Activated CD8-positive, alpha-beta memory T cell treated with anti-CD3 and anti-CD28 coated beads, Interleukin-2, amount 10 ng/mL, durations not matched to agents 7 days and 5 days (primary cell): ENCODE results near the gene POFUT2. TPM values are rescaled to one million over a fixed set of nuclear protein-coding genes. Genes with fewer than 3 reads are reported as not detected.

Source experiments
- ATAC-seq: fragments of 150-1000 bp; cut with Tn5 transposase; one replicate; pipeline ENCODE4 v1.10.0; 2021; ENCODE audit warnings: moderate library complexity
- CTCF ChIA-PET: fragments of 350-600 bp; sonication (Branson Sonifier 250); formaldehyde crosslinking; loops from one replicate; lab custom pipeline; 2021; ENCODE audit warnings: antibody characterized with exemption; lab: Charles Lee
- DNase-seq: peaks from one replicate; pipeline ENCODE4 v3.0.0-alpha.2; 2020
- H3K27ac Mint-ChIP-seq: one replicate; pipeline ENCODE4 v1.8.0; 2021; ENCODE audit warnings: mild to moderate bottlenecking, mixed read lengths
- H3K27me3 Mint-ChIP-seq: one replicate; pipeline ENCODE4 v1.8.0; 2021; ENCODE audit warnings: mixed read lengths
- H3K36me3 Mint-ChIP-seq: one replicate; pipeline ENCODE4 v1.8.0; 2021; ENCODE audit warnings: mild to moderate bottlenecking, mixed read lengths
- H3K4me1 Mint-ChIP-seq: one replicate; pipeline ENCODE4 v1.8.0; 2021; ENCODE audit warnings: mixed read lengths
- H3K4me3 Mint-ChIP-seq: one replicate; pipeline ENCODE4 v1.8.0; 2021; ENCODE audit warnings: mild to moderate bottlenecking, moderate library complexity, mixed read lengths
- H3K9me3 Mint-ChIP-seq: one replicate; pipeline ENCODE4 v1.8.0; 2022; ENCODE audit warnings: low read depth, mixed read lengths
- total RNA-seq, 2 experiments: library from RNA; stranded (reverse); gene quantifications; one replicate each; pipeline ENCODE4 v1.2.3, GENCODE V29; 2021

POFUT2 gene
- total RNA-seq, 2 experiments from 2014 or later = 16.4 to 19.5 TPM

DNA sequence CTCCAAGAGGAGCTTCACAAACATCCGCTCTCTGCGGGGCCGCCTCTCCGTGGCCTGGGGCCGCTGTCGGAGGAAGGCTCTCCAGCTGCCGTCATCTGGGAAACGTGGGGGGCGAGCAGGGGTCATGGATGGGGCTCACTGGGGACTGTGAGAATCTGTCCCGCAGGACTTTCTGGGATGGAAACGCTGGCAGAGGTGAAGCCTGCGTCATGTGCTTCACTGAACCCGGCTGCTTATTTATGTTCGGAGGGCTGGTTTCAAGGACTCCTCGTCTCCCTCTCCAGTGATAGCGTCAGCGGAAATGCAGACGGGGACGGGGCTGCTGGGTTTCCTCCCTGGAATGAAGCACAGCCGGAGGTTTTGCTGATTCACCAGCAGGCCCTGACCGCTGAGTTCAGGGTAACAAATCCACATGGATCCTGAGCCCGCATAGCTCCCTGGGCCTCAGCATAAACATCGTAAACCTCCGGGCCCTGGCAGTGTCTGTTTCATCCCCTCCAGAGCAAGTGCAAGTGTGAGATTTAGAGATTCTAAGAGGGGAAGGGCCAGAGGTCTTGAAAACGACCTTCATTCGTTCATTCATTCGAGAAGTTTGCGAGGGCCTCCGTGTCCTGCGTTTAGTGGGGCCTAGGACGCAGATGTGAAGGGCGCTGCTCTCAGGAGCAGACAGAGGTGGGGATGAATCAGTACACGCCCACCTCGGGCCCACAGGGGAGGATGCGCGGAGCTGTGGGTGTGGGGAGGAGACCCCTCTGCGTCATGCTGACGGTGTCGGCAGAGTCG is 7.0 kb upstream of the POFUT2 start:
- Mint-ChIP-seq H3K27ac (no peak overlapping the region), H3K4me3 (no peak overlapping the region), H3K36me3 (no peaks in the 10 kb centered on the region), H3K27me3 (peaks cover 5% of the 10 kb centered on the region), H3K4me1 (peaks cover 13% of the 10 kb centered on the region), H3K9me3 (no peaks in the 10 kb centered on the region)
- CTCF ChIA-PET = interaction anchor here (0.8 kb wide), 1 partner anchor 146 kb away, joined by 3 read pairs; no protein-coding TSS in a partner anchor
- no peak for ATAC-seq
- peak; percentile 37 for DNase-seq

DNA sequence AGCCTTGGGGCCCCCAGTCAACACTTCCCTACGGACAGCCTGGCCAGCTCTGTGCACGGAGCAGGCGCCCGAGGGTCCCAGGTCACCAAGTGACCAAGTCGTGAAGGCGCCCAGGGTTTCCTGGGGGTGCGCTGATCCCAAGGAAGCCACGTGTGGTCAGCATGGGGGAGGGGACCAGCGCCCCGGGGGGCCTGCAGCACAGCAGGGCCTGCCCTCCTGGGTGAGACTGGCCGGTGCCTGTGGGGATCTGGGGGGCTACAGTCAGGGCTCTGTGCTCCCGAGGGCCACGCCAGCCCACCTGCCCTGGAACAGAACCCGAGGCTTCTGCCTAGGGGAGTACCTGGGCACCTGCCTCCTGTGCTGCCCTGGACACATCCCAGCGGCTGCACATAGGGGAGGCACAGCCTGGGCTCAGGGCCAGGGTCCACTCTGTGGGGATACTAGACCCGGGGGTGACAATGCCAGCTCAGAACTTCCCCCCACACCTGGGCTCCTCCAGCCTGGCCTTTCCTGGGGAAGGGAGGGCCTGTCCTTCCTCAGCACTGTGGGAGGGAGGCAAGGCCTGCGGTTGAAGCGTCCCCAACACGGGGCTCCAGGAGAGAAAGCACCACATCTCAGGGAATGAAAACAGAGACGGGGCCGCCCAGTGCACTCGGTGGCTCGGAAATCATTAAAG is 6.2 kb upstream of the POFUT2 start:
- Mint-ChIP-seq H3K4me1 (peaks cover 13% of the 10 kb centered on the region), H3K36me3 (no peaks in the 10 kb centered on the region), H3K27ac (no peak overlapping the region), H3K4me3 (no peak overlapping the region), H3K27me3 (peaks cover 5% of the 10 kb centered on the region), H3K9me3 (no peaks in the 10 kb centered on the region)
- DNase-seq = peak; percentile 37
- ATAC-seq = no peak
- CTCF ChIA-PET = interaction anchor here (0.8 to 2.1 kb wide), 5 partner anchors 15 to 156 kb away, joined by 3 to 21 read pairs (median 15); no protein-coding TSS in a partner anchor

DNA sequence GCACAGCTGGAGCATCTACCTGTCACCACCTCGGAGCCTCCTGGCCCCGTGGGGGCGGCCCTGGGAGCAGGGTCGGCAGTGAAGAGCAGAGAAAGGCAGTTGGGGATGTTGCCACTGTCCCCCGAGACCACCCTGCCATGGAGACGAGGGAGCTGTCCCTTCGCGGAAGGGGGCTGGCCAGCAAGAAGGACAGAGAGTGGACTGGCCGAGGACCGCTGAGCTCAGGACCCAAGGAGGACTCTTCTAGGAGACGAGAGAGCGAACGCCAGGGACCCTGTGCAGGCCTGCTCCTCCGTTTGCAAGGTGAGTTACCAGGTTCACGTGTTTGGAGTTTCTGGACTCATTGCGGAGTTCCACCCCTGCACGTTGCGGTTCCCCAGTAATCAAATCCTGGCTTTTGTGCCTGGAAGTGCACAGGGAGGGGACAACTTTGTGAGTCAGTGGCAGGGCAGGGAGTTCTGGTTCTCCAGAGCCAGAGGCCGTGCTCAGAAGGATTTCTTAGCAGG is 5.6 kb upstream of the POFUT2 start:
- no peaks in the 10 kb centered on the region for H3K36me3 Mint-ChIP-seq
- DNase-seq (no peak), ATAC-seq (no peak)
- H3K27ac Mint-ChIP-seq = no peak overlapping the region
- CTCF ChIA-PET = interaction anchor here (0.7 to 2.1 kb wide), 9 partner anchors 15 to 526 kb away, joined by 3 to 21 read pairs (median 8); no protein-coding TSS in a partner anchor
- peaks cover 13% of the 10 kb centered on the region for H3K4me1 Mint-ChIP-seq
- H3K27me3 Mint-ChIP-seq = peaks cover 4% of the 10 kb centered on the region
- H3K4me3 Mint-ChIP-seq = no peak overlapping the region
- no peaks in the 10 kb centered on the region for H3K9me3 Mint-ChIP-seq

DNA sequence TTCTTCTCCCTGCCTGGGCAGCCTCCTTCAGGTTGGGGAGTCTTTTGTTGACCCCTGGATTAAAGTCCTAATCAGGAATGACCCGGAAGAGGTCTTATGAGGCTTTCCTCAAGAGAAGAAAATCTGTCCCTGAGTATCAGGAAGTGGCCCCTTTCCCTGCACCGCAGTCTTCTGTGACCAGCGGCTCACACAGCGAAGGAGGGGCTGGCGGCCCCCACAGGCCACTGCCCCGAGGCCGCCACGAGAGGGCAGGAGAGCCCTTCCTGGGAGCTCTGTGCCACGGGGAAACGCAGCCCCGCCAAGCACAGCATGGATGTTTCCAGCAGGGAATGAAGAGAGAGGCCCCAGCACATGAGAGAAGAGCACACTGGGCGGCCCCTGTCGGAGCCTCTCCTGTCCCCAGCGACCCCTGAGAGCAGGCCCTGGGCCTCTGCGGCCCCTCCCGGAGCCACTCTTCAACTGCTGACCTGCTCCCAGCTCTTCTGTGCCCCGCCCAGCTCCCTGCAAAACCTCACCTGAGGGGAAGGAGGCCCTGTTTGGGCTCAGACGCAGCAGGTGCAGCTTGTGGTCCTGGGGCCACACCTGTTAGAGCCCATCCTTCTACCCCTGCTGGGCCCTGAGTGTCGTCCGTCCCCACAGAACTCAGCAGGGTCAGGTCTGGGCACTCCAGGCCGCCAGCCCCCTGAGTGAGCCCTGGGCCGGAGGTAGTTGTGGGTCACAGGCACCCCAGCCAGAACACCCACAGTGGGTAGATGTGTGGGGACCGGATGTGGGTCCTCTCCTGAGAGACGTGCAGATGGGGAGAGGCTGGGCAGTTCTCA is 4.9 kb upstream of the POFUT2 start:
- Mint-ChIP-seq H3K27me3 (peaks cover 4% of the 10 kb centered on the region), H3K4me1 (peaks cover 13% of the 10 kb centered on the region), H3K27ac (no peak overlapping the region), H3K36me3 (no peaks in the 10 kb centered on the region), H3K4me3 (no peak overlapping the region), H3K9me3 (no peaks in the 10 kb centered on the region)
- CTCF ChIA-PET = interaction anchor here (0.6 to 2.1 kb wide), 17 partner anchors 9 to 527 kb away, joined by 3 to 21 read pairs (median 3); no protein-coding TSS in a partner anchor
- ATAC-seq (peak; percentile 52), DNase-seq (peak; percentile 78)

DNA sequence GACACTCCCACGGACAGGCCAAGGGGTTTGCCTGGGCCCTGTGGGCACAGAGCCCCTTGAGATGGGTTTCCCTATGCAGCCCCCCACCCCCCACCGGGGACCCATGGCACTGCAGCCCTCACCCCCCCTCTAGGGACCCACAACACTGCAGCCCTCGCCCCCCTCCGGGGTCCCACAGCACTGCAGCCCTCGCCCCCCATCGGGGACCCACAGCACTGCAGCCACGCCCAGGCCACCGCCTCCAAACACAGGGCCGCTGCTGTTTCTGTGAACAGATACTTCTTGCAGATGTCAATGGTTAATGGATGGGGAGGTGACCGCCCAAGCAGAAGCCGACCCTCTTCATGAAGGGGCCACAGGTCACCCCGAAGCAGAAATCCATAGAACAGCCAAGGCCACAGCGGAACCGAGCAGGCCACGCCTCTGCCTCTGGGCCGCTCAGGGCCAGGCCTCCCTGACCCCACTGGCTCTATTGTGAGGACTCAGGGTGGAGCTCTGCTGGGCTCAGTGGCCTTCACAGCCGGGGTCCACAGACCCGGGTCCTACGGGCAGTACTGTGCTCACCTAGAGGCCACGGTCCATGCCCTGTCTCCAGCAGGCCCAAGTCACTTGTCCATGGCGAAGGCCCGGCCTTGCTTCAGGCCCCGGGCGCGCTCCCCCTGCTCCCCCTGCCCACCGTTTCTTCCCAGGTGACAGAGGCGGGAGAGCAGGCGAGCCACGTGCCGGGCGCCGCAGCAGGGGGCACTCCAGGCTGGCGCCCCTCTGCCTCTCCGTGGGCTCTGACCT is 4.1 kb upstream of the POFUT2 start:
- Mint-ChIP-seq H3K36me3 (no peaks in the 10 kb centered on the region), H3K27me3 (peaks cover 4% of the 10 kb centered on the region), H3K4me1 (peaks cover 13% of the 10 kb centered on the region), H3K4me3 (no peak overlapping the region), H3K27ac (no peak overlapping the region), H3K9me3 (no peaks in the 10 kb centered on the region)
- CTCF ChIA-PET = interaction anchor here (0.6 to 2.4 kb wide), 15 partner anchors 10 to 527 kb away, joined by 3 to 21 read pairs (median 4); no protein-coding TSS in a partner anchor
- ATAC-seq (no peak), DNase-seq (peak; percentile 39)

DNA sequence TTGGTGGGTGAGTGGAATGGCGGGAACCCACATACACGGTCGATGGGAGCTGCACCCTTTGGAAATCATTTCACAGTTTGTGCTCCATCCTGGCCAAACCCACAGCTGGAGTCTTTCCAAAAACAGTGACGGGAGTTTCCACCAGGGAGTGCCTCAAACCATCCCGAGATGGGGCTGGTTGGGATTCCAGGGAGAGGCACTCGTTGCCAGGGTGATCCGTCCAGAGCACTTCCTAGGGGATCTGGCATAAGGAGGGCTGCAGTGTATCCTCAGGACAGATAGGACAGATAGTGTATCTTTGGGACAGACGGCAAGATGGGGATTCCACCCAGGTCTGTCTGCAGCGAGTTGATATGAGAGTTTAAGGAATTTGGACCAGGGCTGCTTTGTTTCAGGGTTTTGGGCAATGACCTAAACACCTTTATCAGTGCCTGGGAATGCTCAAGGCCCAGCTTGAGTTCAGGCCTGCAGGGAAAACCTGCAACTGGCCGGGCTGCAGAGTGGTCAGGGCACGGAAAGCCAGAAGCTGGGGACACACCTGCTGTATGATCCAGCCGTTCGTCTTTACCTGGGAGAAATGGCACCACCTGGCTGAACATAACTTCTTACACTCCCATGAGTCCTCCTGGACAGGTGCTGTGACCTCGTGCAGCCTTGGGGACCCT is 3.4 kb upstream of the POFUT2 start:
- H3K4me3 Mint-ChIP-seq = no peak overlapping the region
- H3K9me3 Mint-ChIP-seq = no peaks in the 10 kb centered on the region
- H3K27me3 Mint-ChIP-seq = peaks cover 4% of the 10 kb centered on the region
- CTCF ChIA-PET = interaction anchor here (1.6 to 4.1 kb wide), 7 partner anchors 24 to 154 kb away, joined by 3 to 37 read pairs (median 5); no protein-coding TSS in a partner anchor
- ATAC-seq = no peak
- H3K27ac Mint-ChIP-seq = no peak overlapping the region
- DNase-seq = peak; percentile 40
- peaks cover 15% of the 10 kb centered on the region for H3K4me1 Mint-ChIP-seq
- H3K36me3 Mint-ChIP-seq = no peaks in the 10 kb centered on the region

DNA sequence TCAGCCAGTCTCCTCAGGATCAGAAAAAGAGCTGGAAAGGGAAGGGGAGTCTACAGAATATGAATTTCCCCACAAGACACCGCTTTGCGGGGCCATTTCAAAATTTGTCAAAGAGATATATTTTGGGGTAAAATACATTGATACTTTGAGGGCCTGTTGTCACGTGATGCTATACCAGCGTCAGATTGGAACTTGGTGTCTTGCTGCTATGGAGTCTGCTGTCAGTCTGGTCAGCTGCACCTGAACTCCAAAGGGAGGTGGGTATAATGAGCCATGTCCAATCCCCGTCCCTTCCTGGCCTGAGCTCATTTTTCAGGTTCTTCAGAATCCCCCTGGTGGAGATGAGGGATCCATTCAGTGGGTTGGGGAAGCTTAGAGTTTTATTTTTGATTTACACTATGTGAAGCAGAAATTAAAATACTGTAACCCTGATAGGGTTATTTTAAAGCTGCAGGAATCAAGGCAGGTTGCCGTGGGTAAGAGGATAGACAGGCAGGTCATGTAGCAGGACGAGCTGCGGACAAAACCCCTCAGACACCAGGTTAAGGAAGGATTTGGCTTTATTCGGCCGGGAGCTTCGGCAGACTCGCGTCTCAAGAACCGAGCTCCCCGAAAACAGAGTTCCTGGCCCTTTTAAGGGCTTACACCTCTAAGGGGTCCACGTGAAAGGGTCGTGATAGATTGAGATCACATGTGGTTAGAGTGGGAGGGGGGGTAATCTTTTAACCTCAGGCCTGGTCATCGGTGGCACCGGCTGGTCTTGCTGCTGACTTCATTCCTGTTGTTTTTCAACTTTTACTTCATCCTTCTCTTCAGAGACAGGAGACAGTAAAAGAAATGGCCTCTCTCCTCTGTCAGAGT is 2.2 kb upstream of the POFUT2 start:
- Mint-ChIP-seq H3K36me3 (peaks cover 3% of the 10 kb centered on the region), H3K27me3 (peaks cover 4% of the 10 kb centered on the region), H3K27ac (no peak overlapping the region), H3K4me1 (peaks cover 20% of the 10 kb centered on the region), H3K4me3 (peak overlapping the region; percentile 2), H3K9me3 (no peaks in the 10 kb centered on the region)
- CTCF ChIA-PET = interaction anchor here (0.9 to 4.1 kb wide), 7 partner anchors 19 to 153 kb away, joined by 3 to 37 read pairs (median 5); no protein-coding TSS in a partner anchor
- ATAC-seq (no peak), DNase-seq (peak; percentile 40)

DNA sequence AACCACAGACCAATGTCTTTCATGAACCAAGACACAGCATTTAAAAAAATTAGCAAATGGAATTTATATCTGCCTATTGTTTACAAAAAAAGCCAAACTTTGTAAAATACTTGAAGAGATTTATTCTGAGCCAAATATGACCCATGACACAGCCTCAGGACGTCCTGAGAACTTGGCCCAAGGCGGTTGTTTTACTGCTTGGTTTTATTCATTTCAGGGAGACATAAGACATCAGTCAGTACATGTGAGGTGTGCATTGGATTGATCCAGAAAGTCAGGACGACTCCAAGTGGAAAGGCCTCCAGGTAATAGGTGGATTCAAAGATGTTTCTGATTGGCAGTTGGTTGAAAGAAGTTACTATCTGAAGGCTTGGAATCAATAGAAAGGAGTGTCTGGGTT is 1.4 kb upstream of the POFUT2 start:
- H3K4me1 Mint-ChIP-seq = peaks cover 23% of the 10 kb centered on the region
- CTCF ChIA-PET = interaction anchor here (1.6 to 4.1 kb wide), 6 partner anchors 40 to 152 kb away, joined by 3 to 37 read pairs (median 6); no protein-coding TSS in a partner anchor

DNA sequence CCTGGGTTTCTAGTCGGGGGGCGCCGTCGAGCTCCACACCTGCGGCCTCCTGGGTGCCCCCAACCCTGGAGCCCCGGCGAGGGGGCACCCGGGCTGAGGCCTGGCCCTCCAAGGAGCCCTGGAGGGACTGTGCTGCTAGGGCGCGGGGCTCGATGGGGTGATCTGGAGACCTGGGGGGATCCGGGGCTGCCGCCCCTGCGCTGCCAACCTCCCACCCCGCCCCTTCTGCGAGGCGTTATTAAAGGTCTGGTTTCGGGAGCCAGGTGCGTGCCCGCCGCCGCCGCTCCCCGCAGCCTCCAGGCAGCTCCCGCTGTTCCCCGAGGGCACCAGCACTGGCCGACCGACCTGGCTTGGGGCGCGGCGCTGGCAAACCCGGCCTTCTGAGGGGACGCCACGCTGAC is 746 bp upstream of the POFUT2 start:
- peaks cover 7% of the 10 kb centered on the region for H3K36me3 Mint-ChIP-seq
- CTCF ChIA-PET = interaction anchor here (1.4 to 4.1 kb wide), 4 partner anchors 136 to 152 kb away, joined by 5 to 37 read pairs (median 11); no protein-coding TSS in a partner anchor
- peaks cover 23% of the 10 kb centered on the region for H3K4me1 Mint-ChIP-seq
- H3K4me3 Mint-ChIP-seq = peak overlapping the region; percentile 71
- DNase-seq (peak; percentile 41), ATAC-seq (no peak)
- H3K27ac Mint-ChIP-seq = no peak overlapping the region
- peaks cover 2% of the 10 kb centered on the region for H3K27me3 Mint-ChIP-seq
- no peaks in the 10 kb centered on the region for H3K9me3 Mint-ChIP-seq

More for the DNA sequence above, 1.4 kb upstream of the POFUT2 start:
- DNase-seq (peak; percentile 27), ATAC-seq (no peak)
- Mint-ChIP-seq H3K9me3 (no peaks in the 10 kb centered on the region), H3K27ac (no peak overlapping the region), H3K27me3 (peaks cover 2% of the 10 kb centered on the region), H3K4me3 (peak overlapping the region; percentile 17), H3K36me3 (peaks cover 7% of the 10 kb centered on the region)

DNA sequence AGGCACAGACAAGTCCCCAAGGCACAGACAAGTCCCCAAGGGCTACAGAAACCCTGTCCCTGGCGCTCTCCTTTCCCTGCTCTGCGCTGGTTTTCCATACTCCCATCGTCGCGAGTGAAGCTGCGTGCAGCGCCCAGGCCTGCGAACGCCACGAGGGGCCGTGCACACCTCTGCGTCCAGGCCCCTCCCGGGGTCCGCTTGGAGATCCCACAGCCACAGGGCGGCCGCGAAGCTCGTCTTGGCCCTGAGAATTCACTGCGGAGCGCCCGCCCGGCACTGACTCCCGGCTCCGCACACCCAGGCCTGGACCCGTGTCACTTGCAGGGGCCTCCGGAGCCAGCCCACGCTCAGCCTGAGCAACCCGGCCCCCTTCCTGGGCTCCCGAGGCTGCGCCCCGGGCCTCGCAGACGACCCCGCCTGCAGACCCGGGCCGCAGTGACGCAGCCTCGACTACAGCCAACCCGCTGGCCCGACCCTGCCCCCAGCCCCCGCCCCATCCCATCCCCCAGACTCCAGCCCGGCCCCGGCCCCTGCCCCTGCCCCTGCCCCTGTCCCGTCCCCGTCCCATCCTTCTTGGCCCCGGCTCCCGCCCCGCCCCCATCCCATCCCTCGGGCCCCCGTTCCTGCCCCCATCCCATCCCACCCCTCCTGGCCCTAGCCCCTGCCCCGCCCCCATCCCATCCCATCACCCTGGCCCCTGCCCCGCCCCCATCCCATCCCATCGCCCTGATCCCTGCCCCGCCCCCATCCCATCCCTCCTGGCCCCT is 841 bp downstream of the POFUT2 start:
- H3K27ac Mint-ChIP-seq = no peak overlapping the region
- H3K4me1 Mint-ChIP-seq = peaks cover 11% of the 10 kb centered on the region
- peaks cover 2% of the 10 kb centered on the region for H3K27me3 Mint-ChIP-seq
- CTCF ChIA-PET = interaction anchor here (0.9 to 4.1 kb wide), 5 partner anchors 134 to 155 kb away, joined by 3 to 37 read pairs (median 5); no protein-coding TSS in a partner anchor
- H3K4me3 Mint-ChIP-seq = peak overlapping the region; percentile 41
- no peak for ATAC-seq
- peak; percentile 38 for DNase-seq
- no peaks in the 10 kb centered on the region for H3K9me3 Mint-ChIP-seq
- peaks cover 7% of the 10 kb centered on the region for H3K36me3 Mint-ChIP-seq
